Upper lobe of left lung (tissue), 6 donors: ENCODE data around the gene FAM200C. TPM values are rescaled to one million over a fixed set of nuclear protein-coding genes. Genes with fewer than 3 reads are reported as not detected.

Experiments used
- ATAC-seq, 2 donors: fragments of 200-7000 bp; cut with Tn5 transposase; one replicate each; pipeline ENCODE4 v1.9.1; 2022; ENCODE audit warnings: mild to moderate bottlenecking in 2 of 2, moderate library complexity in 2 of 2; ENCODE audit not compliant: low FRiP score in 2 of 2
- DNase-seq, 2 donors: peaks; one replicate each; pipeline ENCODE4 v3.0.0-alpha.2; 2019 to 2020
- H3K27ac ChIP-seq, 4 donors: fragments of 200-600 bp; sonication (generic); one replicate each; pipeline ENCODE4 v1.5.1; 2016 to 2019
- H3K27me3 ChIP-seq, 4 donors: fragments of 200-600 bp; sonication (generic); one replicate each; pipeline ENCODE4 v1.5.1; 2017 to 2019
- H3K36me3 ChIP-seq, 4 donors: fragments of 200-600 bp; sonication (generic); one replicate each; pipeline ENCODE4 v1.5.1; 2016 to 2019
- H3K4me1 ChIP-seq, 4 donors: fragments of 200-600 bp; sonication (generic); one replicate each; pipeline ENCODE4 v1.5.1; 2018 to 2019
- H3K4me3 ChIP-seq, 4 donors: fragments of 200-600 bp; sonication (generic); one replicate each; pipeline ENCODE4 v1.5.1; 2017 to 2019; ENCODE audit warnings: mild to moderate bottlenecking in 2 of 4, moderate library complexity in 1 of 4
- H3K9me3 ChIP-seq, 4 donors: fragments of 200-600 bp; sonication (generic); one replicate each; pipeline ENCODE4 v1.5.1; 2018 to 2019
- EP300 ChIP-seq, 4 donors: sonication (generic); formaldehyde crosslinking; IDR thresholded peaks; one replicate each; pipeline ENCODE4 v1.5.1; 2017; ENCODE audit warnings: antibody characterized with exemption in 4 of 4, control low read depth in 2 of 4
- POLR2A ChIP-seq, 4 donors: fragments of 450-650 bp; IDR thresholded peaks; one replicate each; pipeline ENCODE4 v1.5.1; 2016 to 2017; ENCODE audit warnings: antibody characterized with exemption in 4 of 4, mild to moderate bottlenecking in 2 of 4
- POLR2AphosphoS5 ChIP-seq, 2 donors: sonication (generic); formaldehyde crosslinking; IDR thresholded peaks; one replicate each; pipeline ENCODE4 v1.5.1; 2017; ENCODE audit warnings: antibody characterized with exemption in 2 of 2
- WGBS, 2 donors: methylation state at CpG; one replicate each; pipeline ENCODE4 v1.1.5; 2017 to 2018; 5-methylcytosine and 5-hydroxymethylcytosine counted together
- total RNA-seq, 6 donors: library from RNA; depleted of rRNA in 4 of 6; stranded (reverse); fragments of >200 nt in 4 of 6; gene quantifications; one replicate each; pipeline versions ENCODE4 v1.1.0 to v1.2.1, GENCODE V29; 2016 to 2021
- TF ChIP-seq, protein P1 (sequence below), 6 experiments: fragments of 450-650 bp in 4 of 6; fragments of 200-600 bp in 2 of 6; sonication (generic) in 2 of 6; IDR thresholded peaks; one replicate each; pipeline ENCODE4 v1.5.1; 2016 to 2019; ENCODE audit warnings: antibody characterized with exemption in 6 of 6
- donor health status: DM: no; HTN: no; CAD: no; lungs with moderate emphysema.
- donor health status: DM: no; HTN: yes; CAD: no; lungs with severe emphysema.

Gene FAM200C
- 1 to 10 TPM in 5 of 6 donors, under 1 TPM in 1; 0.76 to 4.2 (median 3.2) TPM for total RNA-seq

DNA sequence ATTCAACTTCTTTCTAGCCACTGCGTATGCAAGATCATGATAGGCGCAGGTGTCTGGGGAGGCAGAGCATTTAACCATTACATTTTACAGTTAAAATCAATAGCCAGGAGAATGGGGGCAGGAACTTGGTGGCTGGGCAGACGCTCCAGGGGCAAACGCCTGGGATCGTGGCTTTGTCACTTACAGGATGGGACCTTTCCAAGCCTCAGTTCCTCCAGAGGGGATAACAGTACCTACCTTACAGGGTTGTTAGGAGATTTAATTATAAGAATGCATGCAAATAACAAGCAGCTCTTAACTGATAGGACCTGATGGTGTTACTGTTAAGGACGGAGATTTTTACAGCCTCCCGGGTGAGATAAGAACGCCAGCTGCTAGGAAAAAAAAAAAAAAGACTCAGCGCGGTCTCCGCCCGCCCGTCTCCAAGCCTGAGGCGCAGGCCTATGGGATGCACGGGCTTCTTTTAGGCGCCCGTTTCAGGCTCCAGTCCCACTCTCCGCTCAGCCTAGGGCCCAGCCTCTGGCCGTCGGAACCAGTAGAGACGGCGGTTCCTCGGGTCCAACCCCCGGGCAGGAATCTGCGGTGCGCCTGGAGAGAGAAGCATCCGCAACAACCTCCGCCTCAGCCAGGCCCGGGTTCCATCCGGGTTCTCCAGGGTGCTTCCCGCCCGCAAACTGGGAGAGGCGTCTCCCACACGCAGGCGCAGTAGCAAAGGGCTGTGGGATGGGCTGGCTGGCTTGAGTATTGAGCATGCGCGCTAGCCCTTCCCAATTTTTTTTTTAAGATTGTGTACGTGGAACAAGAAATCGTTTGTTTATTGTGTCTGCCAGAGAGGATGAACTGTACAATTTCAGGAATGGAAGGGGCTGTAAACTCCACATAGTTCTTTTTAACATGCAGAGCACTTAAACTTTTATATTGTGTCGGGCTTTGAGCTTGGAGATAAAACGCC lies at the start of gene FAM200C:
FAM200C (minus strand) TSS at position 653 of the 952 bp plus-strand sequence. CDS start 4,564 bp downstream, outside the sequence.
- Histone ChIP-seq H3K9me3 (no peaks in the 10 kb centered on the region), H3K4me3 (peak within 1 kb of the TSS; percentile 44 to 70 (median 62)), H3K36me3 (peaks cover 15 to 33% (median 28%) of the 10 kb centered on the region in 4 donors), H3K4me1 (peaks cover 11 to 23% (median 17%) of the 10 kb centered on the region in 4 donors), H3K27ac (peak within 1 kb of the TSS; percentile 75 to 91 (median 80)), H3K27me3 (no peaks in the 10 kb centered on the region)
- DNase-seq: peak; percentile 90
- TF ChIP-seq POLR2AphosphoS5 (IDR thresholded peaks at IDR 0.05): peak; percentile 84 to 95
- TF ChIP-seq, protein P1, sequence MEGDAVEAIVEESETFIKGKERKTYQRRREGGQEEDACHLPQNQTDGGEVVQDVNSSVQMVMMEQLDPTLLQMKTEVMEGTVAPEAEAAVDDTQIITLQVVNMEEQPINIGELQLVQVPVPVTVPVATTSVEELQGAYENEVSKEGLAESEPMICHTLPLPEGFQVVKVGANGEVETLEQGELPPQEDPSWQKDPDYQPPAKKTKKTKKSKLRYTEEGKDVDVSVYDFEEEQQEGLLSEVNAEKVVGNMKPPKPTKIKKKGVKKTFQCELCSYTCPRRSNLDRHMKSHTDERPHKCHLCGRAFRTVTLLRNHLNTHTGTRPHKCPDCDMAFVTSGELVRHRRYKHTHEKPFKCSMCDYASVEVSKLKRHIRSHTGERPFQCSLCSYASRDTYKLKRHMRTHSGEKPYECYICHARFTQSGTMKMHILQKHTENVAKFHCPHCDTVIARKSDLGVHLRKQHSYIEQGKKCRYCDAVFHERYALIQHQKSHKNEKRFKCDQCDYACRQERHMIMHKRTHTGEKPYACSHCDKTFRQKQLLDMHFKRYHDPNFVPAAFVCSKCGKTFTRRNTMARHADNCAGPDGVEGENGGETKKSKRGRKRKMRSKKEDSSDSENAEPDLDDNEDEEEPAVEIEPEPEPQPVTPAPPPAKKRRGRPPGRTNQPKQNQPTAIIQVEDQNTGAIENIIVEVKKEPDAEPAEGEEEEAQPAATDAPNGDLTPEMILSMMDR (IDR thresholded peaks at IDR 0.05): no peak
- peak; percentile 44 to 94 (median 78) for TF ChIP-seq POLR2A (IDR thresholded peaks at IDR 0.05)
- no peak for TF ChIP-seq EP300 (IDR thresholded peaks at IDR 0.05)
- ATAC-seq: peak; percentile 96 to 99
- 1% methylated on average over 36 to 39 of the region's 41 CpGs for WGBS, 2 donors

DNA sequence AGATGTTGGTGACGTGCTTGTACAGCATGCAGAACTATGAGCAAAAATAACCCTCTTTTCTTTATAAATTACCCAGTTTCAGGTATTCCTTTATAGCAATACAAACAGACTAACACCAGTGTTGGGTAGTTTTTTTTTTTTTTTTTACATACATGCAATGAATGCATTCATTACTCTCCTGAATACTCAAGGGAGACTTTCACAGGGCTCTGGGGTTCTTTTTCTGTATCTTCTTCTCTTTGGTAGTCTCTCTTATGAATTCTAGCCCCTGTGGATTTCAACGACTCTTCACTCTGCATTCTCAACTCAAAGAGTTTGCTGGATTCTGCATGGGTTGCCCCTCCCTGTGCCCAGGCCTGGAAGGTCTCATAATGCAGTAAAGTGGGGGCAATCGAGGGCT lies 49.6 kb upstream of the FAM200C start:
- no peaks in the 10 kb centered on the region for H3K36me3 ChIP-seq
- no peak overlapping the region for H3K27ac ChIP-seq
- ATAC-seq (no peak), DNase-seq (no peak)
- H3K9me3 ChIP-seq: no peaks in the 10 kb centered on the region
- no peaks in the 10 kb centered on the region for H3K4me1 ChIP-seq
- TF ChIP-seq POLR2AphosphoS5 (IDR thresholded peaks at IDR 0.05): no peak
- TF ChIP-seq POLR2A (IDR thresholded peaks at IDR 0.05): no peak
- TF ChIP-seq, protein P1 (IDR thresholded peaks at IDR 0.05): no peak
- TF ChIP-seq EP300 (IDR thresholded peaks at IDR 0.05): no peak
- no peak overlapping the region for H3K4me3 ChIP-seq
- no peaks in the 10 kb centered on the region for H3K27me3 ChIP-seq
- WGBS, 2 donors: 87 to 95% methylated on average over 3 of the region's 3 CpGs

DNA sequence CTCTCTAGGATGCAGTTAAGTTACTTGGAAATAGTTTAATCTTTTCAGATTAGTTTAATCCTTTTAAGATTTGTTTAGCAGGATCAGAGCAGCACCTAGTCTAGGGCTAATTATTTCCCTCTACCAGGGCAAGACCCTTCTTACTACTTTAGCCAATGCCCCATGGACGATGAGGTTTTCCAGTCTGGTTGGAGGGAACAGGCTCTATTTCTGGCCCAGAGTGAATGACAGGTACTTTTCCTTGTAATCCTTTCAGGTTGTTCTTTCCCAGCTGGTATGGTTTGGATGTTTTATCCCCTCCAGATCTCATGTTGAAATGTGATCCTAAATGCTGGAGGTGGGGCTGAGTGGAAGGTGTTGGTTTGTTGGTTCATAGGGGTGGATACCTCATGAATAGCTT lies 49.0 kb upstream of the FAM200C start:
- Histone ChIP-seq H3K36me3 (no peaks in the 10 kb centered on the region), H3K27me3 (no peaks in the 10 kb centered on the region), H3K4me1 (no peaks in the 10 kb centered on the region), H3K9me3 (no peaks in the 10 kb centered on the region), H3K4me3 (no peak overlapping the region), H3K27ac (no peak overlapping the region)
- WGBS, 2 donors: 83 to 94% methylated on average over 1 of the region's 1 CpG
- ATAC-seq (no peak), DNase-seq (no peak)
- no peak for TF ChIP-seq EP300 (IDR thresholded peaks at IDR 0.05)
- TF ChIP-seq, protein P1 (IDR thresholded peaks at IDR 0.05): no peak
- TF ChIP-seq POLR2A (IDR thresholded peaks at IDR 0.05): no peak
- no peak for TF ChIP-seq POLR2AphosphoS5 (IDR thresholded peaks at IDR 0.05)

DNA sequence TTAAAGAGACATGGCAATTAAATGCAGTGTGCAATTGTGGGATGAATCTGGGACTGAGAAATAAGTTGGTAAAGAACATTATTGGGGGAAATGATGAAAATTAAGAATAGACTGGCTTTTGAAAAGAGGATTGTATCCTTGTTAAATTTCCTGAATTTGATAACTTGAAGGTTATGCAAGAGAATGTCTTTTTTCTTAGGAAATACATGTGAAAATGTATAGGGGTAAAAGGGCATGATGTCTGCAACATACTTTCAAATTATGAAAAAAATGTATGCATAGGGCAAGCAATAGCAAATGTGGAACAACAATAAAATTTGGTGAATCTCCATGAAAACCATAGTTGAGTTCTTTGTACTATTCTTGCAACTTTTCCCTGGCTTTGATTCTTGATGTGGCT lies 45.9 kb upstream of the FAM200C start:
- no peaks in the 10 kb centered on the region for H3K9me3 ChIP-seq
- TF ChIP-seq EP300 (IDR thresholded peaks at IDR 0.05) (no peak), POLR2A (IDR thresholded peaks at IDR 0.05) (no peak), POLR2AphosphoS5 (IDR thresholded peaks at IDR 0.05) (no peak)
- TF ChIP-seq, protein P1 (IDR thresholded peaks at IDR 0.05): no peak
- no peak overlapping the region for H3K4me3 ChIP-seq
- H3K36me3 ChIP-seq: no peaks in the 10 kb centered on the region
- no peak for DNase-seq
- peaks cover 0 to 3% (median 0%) of the 10 kb centered on the region in 4 donors for H3K4me1 ChIP-seq
- no peak for ATAC-seq
- H3K27ac ChIP-seq: no peak overlapping the region
- H3K27me3 ChIP-seq: no peaks in the 10 kb centered on the region
